AG09309 (cell line): ENCODE results near the gene CASZ1.

Source experiments
- DNase-seq: peaks from one replicate; pipeline ENCODE4 v3.0.0-alpha.2; 2010; ENCODE audit warnings: low read depth
- H3K4me3 ChIP-seq: 2 replicates; pipeline ENCODE4 v1.5.1; 2011; ENCODE audit warnings: mild to moderate bottlenecking, low read depth, low read length, moderate library complexity; ENCODE audit not compliant: control insufficient read depth
- CTCF ChIP-seq: IDR thresholded peaks from 2 replicates; pipeline ENCODE4 v1.5.1; 2011; ENCODE audit warnings: mild to moderate bottlenecking, low read depth, low read length, inconsistent platforms; ENCODE audit not compliant: insufficient read depth, control insufficient read depth; ENCODE audit errors: missing control alignments

The CASZ1 gene

GRCh38 chr1:10713614-10714013, 82.8 kb downstream of the CASZ1 start:
- no peak overlapping the region for H3K4me3 ChIP-seq
- TF ChIP-seq CTCF, result no peak
- DNase-seq, result no peak

GRCh38 chr1:10712568-10713362, 83.7 kb downstream of the CASZ1 start:
- no peak for DNase-seq
- no peak overlapping the region for H3K4me3 ChIP-seq
- no peak for TF ChIP-seq CTCF

GRCh38 chr1:10710489-10710888, 86.0 kb downstream of the CASZ1 start:
- no peak overlapping the region for H3K4me3 ChIP-seq
- TF ChIP-seq CTCF, result no peak
- no peak for DNase-seq

- TF ChIP-seq CTCF, result no peak
- H3K4me3 ChIP-seq, result no peak overlapping the region
- no peak for DNase-seq
Measured at GRCh38 chr1:10709646-10710045, 86.8 kb downstream of the CASZ1 start.

- no peak for DNase-seq
- H3K4me3 ChIP-seq, result no peak overlapping the region
- TF ChIP-seq CTCF, result no peak
Measured at GRCh38 chr1:10709165-10709564, 87.3 kb downstream of the CASZ1 start.

- H3K4me3 ChIP-seq, result no peak overlapping the region
- no peak for TF ChIP-seq CTCF
- no peak for DNase-seq
Measured at GRCh38 chr1:10708757-10709156, 87.7 kb downstream of the CASZ1 start.
